HL-60 (cell line): ENCODE results near the gene GAPDHS.

Source experiments
- DNase-seq, 2 experiments: peaks; one replicate each; pipeline ENCODE4 v3.0.0-alpha.2; 2010 to 2020; ENCODE audit warnings: low read depth in 1 of 2, low spot score in 1 of 2
- H3K27ac ChIP-seq: fragments of 250-450 bp; sonication (Bioruptor Pico); replicated peaks from 2 replicates; pipeline ENCODE4 v1.5.1; 2020; ENCODE audit warnings: mild to moderate bottlenecking, moderate library complexity
- H3K27me3 ChIP-seq: fragments of 250-450 bp; sonication (Bioruptor Pico); 2 replicates; pipeline ENCODE4 v1.5.1; 2021; ENCODE audit warnings: mild to moderate bottlenecking, moderate library complexity; ENCODE audit not compliant: insufficient read depth, poor library complexity, severe bottlenecking
- H3K4me3 ChIP-seq: replicated peaks from 2 replicates; pipeline ENCODE4 v1.5.1; 2011; ENCODE audit warnings: mild to moderate bottlenecking, control low read depth, low read length; ENCODE audit not compliant: insufficient read depth
- GABPA ChIP-seq: IDR thresholded peaks from 2 replicates; pipeline ENCODE4 v1.6.1; 2012; ENCODE audit warnings: low read depth
- POLR2AphosphoS5 ChIP-seq: IDR thresholded peaks from 2 replicates; pipeline ENCODE4 v1.6.1; 2012; ENCODE audit warnings: low read depth
- SPI1 ChIP-seq: IDR thresholded peaks from 2 replicates; pipeline ENCODE4 v1.6.1; 2012; ENCODE audit warnings: low read depth, mild to moderate bottlenecking, borderline replicate concordance
- TF ChIP-seq, protein P1 (sequence below): IDR thresholded peaks from one replicate; pipeline ENCODE4 v1.5.1; 2011; ENCODE audit warnings: low read length, control low read depth, inconsistent platforms; ENCODE audit not compliant: insufficient read depth
- TF ChIP-seq, protein P2 (sequence below): IDR thresholded peaks from 2 replicates; pipeline ENCODE4 v1.6.1; 2012; ENCODE audit warnings: low read depth; ENCODE audit not compliant: insufficient replicate concordance

Gene GAPDHS

DNA sequence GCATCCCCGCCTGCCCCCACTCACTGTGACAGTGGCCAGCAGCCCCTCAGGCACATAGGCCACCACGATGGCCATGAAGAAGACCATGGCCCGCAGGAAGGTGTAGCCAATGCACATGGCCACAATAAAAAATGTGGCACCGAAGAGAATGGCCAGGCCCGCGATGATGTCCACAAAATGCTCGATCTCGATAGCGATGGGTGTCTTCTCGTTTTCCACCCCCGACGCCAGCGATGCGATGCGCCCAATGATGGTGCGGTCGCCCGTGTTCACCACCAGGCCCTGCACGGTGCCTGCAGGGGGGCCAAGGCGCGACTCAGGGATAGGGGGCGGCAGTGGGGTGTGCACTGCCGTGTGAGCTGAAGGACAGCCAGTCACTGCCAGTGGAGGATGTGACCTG, 26.5 kb downstream of the GAPDHS start:
- Histone ChIP-seq H3K27ac (no peak overlapping the region), H3K4me3 (no peak overlapping the region), H3K27me3 (peaks cover 11% of the 10 kb centered on the region)
- no peak for DNase-seq
- no peak for TF ChIP-seq GABPA
- TF ChIP-seq, protein P1, sequence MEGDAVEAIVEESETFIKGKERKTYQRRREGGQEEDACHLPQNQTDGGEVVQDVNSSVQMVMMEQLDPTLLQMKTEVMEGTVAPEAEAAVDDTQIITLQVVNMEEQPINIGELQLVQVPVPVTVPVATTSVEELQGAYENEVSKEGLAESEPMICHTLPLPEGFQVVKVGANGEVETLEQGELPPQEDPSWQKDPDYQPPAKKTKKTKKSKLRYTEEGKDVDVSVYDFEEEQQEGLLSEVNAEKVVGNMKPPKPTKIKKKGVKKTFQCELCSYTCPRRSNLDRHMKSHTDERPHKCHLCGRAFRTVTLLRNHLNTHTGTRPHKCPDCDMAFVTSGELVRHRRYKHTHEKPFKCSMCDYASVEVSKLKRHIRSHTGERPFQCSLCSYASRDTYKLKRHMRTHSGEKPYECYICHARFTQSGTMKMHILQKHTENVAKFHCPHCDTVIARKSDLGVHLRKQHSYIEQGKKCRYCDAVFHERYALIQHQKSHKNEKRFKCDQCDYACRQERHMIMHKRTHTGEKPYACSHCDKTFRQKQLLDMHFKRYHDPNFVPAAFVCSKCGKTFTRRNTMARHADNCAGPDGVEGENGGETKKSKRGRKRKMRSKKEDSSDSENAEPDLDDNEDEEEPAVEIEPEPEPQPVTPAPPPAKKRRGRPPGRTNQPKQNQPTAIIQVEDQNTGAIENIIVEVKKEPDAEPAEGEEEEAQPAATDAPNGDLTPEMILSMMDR = no peak
- TF ChIP-seq POLR2AphosphoS5 = no peak
- no peak for TF ChIP-seq SPI1
- TF ChIP-seq, protein P2, sequence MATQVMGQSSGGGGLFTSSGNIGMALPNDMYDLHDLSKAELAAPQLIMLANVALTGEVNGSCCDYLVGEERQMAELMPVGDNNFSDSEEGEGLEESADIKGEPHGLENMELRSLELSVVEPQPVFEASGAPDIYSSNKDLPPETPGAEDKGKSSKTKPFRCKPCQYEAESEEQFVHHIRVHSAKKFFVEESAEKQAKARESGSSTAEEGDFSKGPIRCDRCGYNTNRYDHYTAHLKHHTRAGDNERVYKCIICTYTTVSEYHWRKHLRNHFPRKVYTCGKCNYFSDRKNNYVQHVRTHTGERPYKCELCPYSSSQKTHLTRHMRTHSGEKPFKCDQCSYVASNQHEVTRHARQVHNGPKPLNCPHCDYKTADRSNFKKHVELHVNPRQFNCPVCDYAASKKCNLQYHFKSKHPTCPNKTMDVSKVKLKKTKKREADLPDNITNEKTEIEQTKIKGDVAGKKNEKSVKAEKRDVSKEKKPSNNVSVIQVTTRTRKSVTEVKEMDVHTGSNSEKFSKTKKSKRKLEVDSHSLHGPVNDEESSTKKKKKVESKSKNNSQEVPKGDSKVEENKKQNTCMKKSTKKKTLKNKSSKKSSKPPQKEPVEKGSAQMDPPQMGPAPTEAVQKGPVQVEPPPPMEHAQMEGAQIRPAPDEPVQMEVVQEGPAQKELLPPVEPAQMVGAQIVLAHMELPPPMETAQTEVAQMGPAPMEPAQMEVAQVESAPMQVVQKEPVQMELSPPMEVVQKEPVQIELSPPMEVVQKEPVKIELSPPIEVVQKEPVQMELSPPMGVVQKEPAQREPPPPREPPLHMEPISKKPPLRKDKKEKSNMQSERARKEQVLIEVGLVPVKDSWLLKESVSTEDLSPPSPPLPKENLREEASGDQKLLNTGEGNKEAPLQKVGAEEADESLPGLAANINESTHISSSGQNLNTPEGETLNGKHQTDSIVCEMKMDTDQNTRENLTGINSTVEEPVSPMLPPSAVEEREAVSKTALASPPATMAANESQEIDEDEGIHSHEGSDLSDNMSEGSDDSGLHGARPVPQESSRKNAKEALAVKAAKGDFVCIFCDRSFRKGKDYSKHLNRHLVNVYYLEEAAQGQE = no peak

DNA sequence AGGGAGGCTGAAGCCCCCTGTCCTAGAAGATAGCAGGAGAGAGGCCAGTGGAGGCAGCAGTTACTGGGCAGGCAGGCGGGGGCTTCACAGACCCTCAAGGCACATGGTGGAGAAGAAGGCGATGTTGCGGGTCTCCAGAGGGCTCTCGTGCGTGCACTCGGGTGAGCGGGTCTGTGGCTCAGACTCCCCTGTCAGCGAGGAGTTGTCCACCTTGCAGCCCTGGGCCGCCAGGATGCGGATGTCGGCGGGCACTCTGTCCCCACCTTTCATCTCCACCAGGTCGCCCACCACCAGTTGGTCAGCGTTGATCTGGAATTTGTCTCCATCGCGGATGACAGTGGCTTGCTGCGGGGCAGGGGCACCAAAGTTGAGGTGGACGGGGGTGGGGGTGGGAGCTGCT, 27.0 kb downstream of the GAPDHS start:
- no peak overlapping the region for H3K27ac ChIP-seq
- no peak for TF ChIP-seq GABPA
- TF ChIP-seq, protein P2 = no peak
- TF ChIP-seq SPI1 = no peak
- TF ChIP-seq, protein P1 = no peak
- TF ChIP-seq POLR2AphosphoS5 = no peak
- H3K4me3 ChIP-seq = no peak overlapping the region
- DNase-seq = no peak
- peaks cover 11% of the 10 kb centered on the region for H3K27me3 ChIP-seq

DNA sequence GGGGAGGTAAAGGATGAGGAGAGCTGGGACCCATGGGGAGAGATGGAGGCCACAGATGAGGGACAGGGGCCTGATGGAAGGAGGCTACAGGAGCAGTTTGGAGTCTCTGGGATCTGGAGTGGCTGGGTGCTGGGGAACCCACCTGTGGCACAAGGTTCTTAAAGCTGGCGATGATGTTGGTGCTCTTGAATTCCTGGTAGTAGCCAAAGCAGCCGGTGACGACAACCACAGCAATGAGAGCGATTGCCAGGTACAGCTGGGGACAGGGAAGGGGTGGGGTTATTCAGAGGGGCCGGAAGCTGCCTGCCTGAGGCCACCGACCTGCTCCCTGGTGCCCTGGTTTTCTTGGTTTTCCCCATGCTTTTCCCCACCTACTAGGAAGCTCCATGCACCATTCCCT, 27.4 kb downstream of the GAPDHS start:
- TF ChIP-seq, protein P1 = no peak
- TF ChIP-seq, protein P2 = no peak
- TF ChIP-seq POLR2AphosphoS5 (no peak), SPI1 (no peak), GABPA (no peak)
- Histone ChIP-seq H3K27me3 (peaks cover 11% of the 10 kb centered on the region), H3K4me3 (no peak overlapping the region), H3K27ac (no peak overlapping the region)
- no peak for DNase-seq
